GM23338 (cell line): ENCODE data around the gene CYTH1. TPM values are rescaled to one million over a fixed set of nuclear protein-coding genes. Genes with fewer than 3 reads are reported as not detected.

Experiments used
- ATAC-seq: fragments of 200-7000 bp; cut with Tn5 transposase; 3 replicates; pipeline ENCODE4 v1.9.1; 2020
- DNase-seq: peaks from one replicate; pipeline ENCODE4 v3.0.0-alpha.2; 2015; ENCODE audit warnings: low spot score
- H2AFZ ChIP-seq: fragments of 200-600 bp; sonication (generic); 2 replicates; pipeline ENCODE4 v1.8.0; 2016; ENCODE audit warnings: antibody characterized with exemption, mild to moderate bottlenecking, moderate library complexity
- H3F3A ChIP-seq: fragments of 200-600 bp; sonication (generic); replicated peaks from 2 replicates; pipeline ENCODE4 v1.8.0; 2017; ENCODE audit warnings: antibody characterized with exemption, mixed run types, low read depth
- H3K27ac ChIP-seq: fragments of 200-600 bp; sonication (generic); 2 replicates; pipeline ENCODE4 v1.6.1; 2016; ENCODE audit warnings: low read depth
- H3K27me3 ChIP-seq: fragments of 200-600 bp; sonication (generic); 2 replicates; pipeline ENCODE4 v1.8.0; 2016; ENCODE audit warnings: mild to moderate bottlenecking, mixed run types, moderate library complexity; ENCODE audit not compliant: insufficient read depth
- H3K36me3 ChIP-seq: fragments of 200-600 bp; sonication (generic); 2 replicates; pipeline ENCODE4 v1.8.0; 2016; ENCODE audit warnings: mild to moderate bottlenecking; ENCODE audit not compliant: insufficient read depth
- H3K4me1 ChIP-seq: fragments of 200-600 bp; sonication (generic); 2 replicates; pipeline ENCODE4 v1.8.0; 2016; ENCODE audit warnings: mild to moderate bottlenecking, moderate library complexity; ENCODE audit not compliant: insufficient read depth
- H3K4me2 ChIP-seq: fragments of 200-600 bp; sonication (generic); 2 replicates; pipeline ENCODE4 v1.7.1; 2017; ENCODE audit warnings: mixed run types
- H3K4me3 ChIP-seq: fragments of 200-600 bp; sonication (generic); 2 replicates; pipeline ENCODE4 v1.6.1; 2016; ENCODE audit warnings: mixed run types
- H3K79me2 ChIP-seq: fragments of 200-600 bp; sonication (generic); replicated peaks from 2 replicates; pipeline ENCODE4 v1.8.0; 2017; ENCODE audit warnings: mild to moderate bottlenecking; ENCODE audit not compliant: insufficient read depth
- H3K9me2 ChIP-seq: fragments of 200-600 bp; sonication (generic); 2 replicates; pipeline ENCODE4 v1.8.0; 2017; ENCODE audit not compliant: insufficient read depth
- H4K20me1 ChIP-seq: fragments of 200-600 bp; sonication (generic); replicated peaks from 2 replicates; pipeline ENCODE4 v1.8.0; 2017; ENCODE audit warnings: mild to moderate bottlenecking; ENCODE audit not compliant: insufficient read depth
- H3K27ac Mint-ChIP-seq: 2 replicates; pipeline ENCODE4 v1.8.0; 2020; ENCODE audit warnings: inconsistent platforms, mild to moderate bottlenecking, moderate library complexity, mixed read lengths
- H3K27me3 Mint-ChIP-seq: 3 replicates; pipeline ENCODE4 v1.8.0; 2022; ENCODE audit warnings: low read depth, mild to moderate bottlenecking, moderate library complexity, mixed read lengths, inconsistent platforms; ENCODE audit not compliant: insufficient read depth, poor library complexity
- H3K36me3 Mint-ChIP-seq: 3 replicates; pipeline ENCODE4 v1.8.0; 2021; ENCODE audit warnings: low read depth, mild to moderate bottlenecking, inconsistent platforms, moderate library complexity, mixed read lengths
- H3K4me1 Mint-ChIP-seq: 3 replicates; pipeline ENCODE4 v1.8.0; 2020; ENCODE audit warnings: mild to moderate bottlenecking, inconsistent platforms, mixed read lengths
- H3K4me3 Mint-ChIP-seq: 3 replicates; pipeline ENCODE4 v1.8.0; 2021; ENCODE audit warnings: moderate library complexity, mild to moderate bottlenecking, inconsistent platforms, mixed read lengths
- H3K9me3 Mint-ChIP-seq: 3 replicates; pipeline ENCODE4 v1.8.0; 2020; ENCODE audit warnings: moderate library complexity, mild to moderate bottlenecking, inconsistent platforms, mixed read lengths
- CREB1 ChIP-seq: fragments of 250-450 bp; sonication (Bioruptor Pico); IDR thresholded peaks from 2 replicates; pipeline ENCODE4 v1.5.0; 2020; ENCODE audit warnings: low read depth, mild to moderate bottlenecking, moderate library complexity
- ETS1 ChIP-seq: IDR thresholded peaks from 2 replicates; pipeline ENCODE4 v1.6.1; 2016; ENCODE audit warnings: antibody characterized with exemption
- EZH2 ChIP-seq: fragments of 200-600 bp; sonication (generic); IDR thresholded peaks from one replicate; pipeline ENCODE4 v1.8.0; 2017; ENCODE audit warnings: antibody characterized with exemption, mild to moderate bottlenecking, low read depth; ENCODE audit not compliant: unreplicated experiment
- EZH2phosphoT487 ChIP-seq: fragments of 200-600 bp; sonication (generic); IDR thresholded peaks from one replicate; pipeline ENCODE4 v1.8.1; 2018; ENCODE audit warnings: antibody characterized with exemption; ENCODE audit not compliant: unreplicated experiment
- JUNB ChIP-seq: IDR thresholded peaks from one replicate; pipeline ENCODE4 v1.6.1; 2016; ENCODE audit warnings: antibody characterized with exemption; ENCODE audit not compliant: unreplicated experiment
- NANOG ChIP-seq: IDR thresholded peaks from 2 replicates; pipeline ENCODE4 v1.6.1; 2016; ENCODE audit warnings: antibody characterized with exemption, borderline replicate concordance
- POLR2AphosphoS5 ChIP-seq: IDR thresholded peaks from 2 replicates; pipeline ENCODE4 v1.6.1; 2016; ENCODE audit warnings: antibody characterized with exemption, low read depth
- STAT1 ChIP-seq: IDR thresholded peaks from one replicate; pipeline ENCODE4 v1.6.1; 2016; ENCODE audit warnings: antibody characterized with exemption; ENCODE audit not compliant: unreplicated experiment
- ZNF114 ChIP-seq: fragments of 250-450 bp; sonication (Bioruptor Pico); IDR thresholded peaks from 2 replicates; pipeline ENCODE4 v1.5.0; 2020; ENCODE audit warnings: mild to moderate bottlenecking, moderate library complexity
- ZNF331 ChIP-seq: fragments of 250-450 bp; sonication (Bioruptor Pico); IDR thresholded peaks from 2 replicates; pipeline ENCODE4 v1.5.0; 2020; ENCODE audit warnings: low read depth, mild to moderate bottlenecking, moderate library complexity
- polyA plus RNA-seq: library from polyadenylated mRNA; unstranded; fragments of >200 nt; fragmentation: Nextera tagmentation; extraction: Ambion mirVana; gene quantifications from 2 replicates; pipeline ENCODE4 v1.2.1, GENCODE V29; 2016
- total RNA-seq: library from RNA; depleted of rRNA; stranded (reverse); fragments of >200 nt; shearing (Covaris generic); gene quantifications from 2 replicates; pipeline ENCODE4 v1.2.3, GENCODE V29; 2014
- TF ChIP-seq, protein P1 (sequence below): fragments of 250-450 bp; sonication (Bioruptor Pico); IDR thresholded peaks from 2 replicates; pipeline ENCODE4 v1.5.0; 2020; ENCODE audit warnings: mild to moderate bottlenecking, moderate library complexity
- TF ChIP-seq, protein P2 (sequence below): IDR thresholded peaks from one replicate; pipeline ENCODE4 v1.6.1; 2018; ENCODE audit warnings: antibody characterized with exemption; ENCODE audit not compliant: unreplicated experiment
- TF ChIP-seq, protein P3 (sequence below), 2 experiments: fragments of 200-600 bp in 1 of 2; sonication (generic) in 1 of 2; conservative IDR thresholded peaks; 2 replicates each; pipeline versions ENCODE4 v1.5.1 to v1.6.1; 2016 to 2017; ENCODE audit warnings: antibody characterized with exemption in 2 of 2, low read depth in 2 of 2, mild to moderate bottlenecking in 2 of 2, moderate library complexity in 1 of 2

CYTH1 gene
- total and polyA plus RNA-seq, 2 experiments from 2014 or later: 13.8 to 14.5 TPM

GRCh38 chr17:78746263-78746948, 35.7 kb downstream of the CYTH1 start:
- Mint-ChIP-seq H3K36me3 (no peaks in the 10 kb centered on the region), H3K9me3 (no peaks in the 10 kb centered on the region), H3K4me3 (peak overlapping the region; percentile 22; the same call in 1 of the 3 replicates), H3K27ac (peak overlapping the region; percentile 51), H3K27me3 (no peaks in the 10 kb centered on the region), H3K4me1 (peaks cover 33% of the 10 kb centered on the region)
- Histone ChIP-seq H3K36me3 (no peaks in the 10 kb centered on the region), H3K27me3 (no peaks in the 10 kb centered on the region), H3K27ac (peak overlapping the region; percentile 72), H3K4me3 (no peak overlapping the region), H3K79me2 (0 out of 2 replicates have a peak, but pooled peaks cover 2% of the 10 kb centered on the region), H3K4me2 (peak overlapping the region; percentile 18), H3F3A (no peaks in the 10 kb centered on the region), H4K20me1 (peaks cover 2% of the 10 kb centered on the region; the same call in 1 of the 2 replicates), H2AFZ (no peak overlapping the region), H3K4me1 (peaks cover 8% of the 10 kb centered on the region), H3K9me2 (no peaks in the 10 kb centered on the region)
- peak; percentile 65 for ATAC-seq
- TF ChIP-seq, protein P1, sequence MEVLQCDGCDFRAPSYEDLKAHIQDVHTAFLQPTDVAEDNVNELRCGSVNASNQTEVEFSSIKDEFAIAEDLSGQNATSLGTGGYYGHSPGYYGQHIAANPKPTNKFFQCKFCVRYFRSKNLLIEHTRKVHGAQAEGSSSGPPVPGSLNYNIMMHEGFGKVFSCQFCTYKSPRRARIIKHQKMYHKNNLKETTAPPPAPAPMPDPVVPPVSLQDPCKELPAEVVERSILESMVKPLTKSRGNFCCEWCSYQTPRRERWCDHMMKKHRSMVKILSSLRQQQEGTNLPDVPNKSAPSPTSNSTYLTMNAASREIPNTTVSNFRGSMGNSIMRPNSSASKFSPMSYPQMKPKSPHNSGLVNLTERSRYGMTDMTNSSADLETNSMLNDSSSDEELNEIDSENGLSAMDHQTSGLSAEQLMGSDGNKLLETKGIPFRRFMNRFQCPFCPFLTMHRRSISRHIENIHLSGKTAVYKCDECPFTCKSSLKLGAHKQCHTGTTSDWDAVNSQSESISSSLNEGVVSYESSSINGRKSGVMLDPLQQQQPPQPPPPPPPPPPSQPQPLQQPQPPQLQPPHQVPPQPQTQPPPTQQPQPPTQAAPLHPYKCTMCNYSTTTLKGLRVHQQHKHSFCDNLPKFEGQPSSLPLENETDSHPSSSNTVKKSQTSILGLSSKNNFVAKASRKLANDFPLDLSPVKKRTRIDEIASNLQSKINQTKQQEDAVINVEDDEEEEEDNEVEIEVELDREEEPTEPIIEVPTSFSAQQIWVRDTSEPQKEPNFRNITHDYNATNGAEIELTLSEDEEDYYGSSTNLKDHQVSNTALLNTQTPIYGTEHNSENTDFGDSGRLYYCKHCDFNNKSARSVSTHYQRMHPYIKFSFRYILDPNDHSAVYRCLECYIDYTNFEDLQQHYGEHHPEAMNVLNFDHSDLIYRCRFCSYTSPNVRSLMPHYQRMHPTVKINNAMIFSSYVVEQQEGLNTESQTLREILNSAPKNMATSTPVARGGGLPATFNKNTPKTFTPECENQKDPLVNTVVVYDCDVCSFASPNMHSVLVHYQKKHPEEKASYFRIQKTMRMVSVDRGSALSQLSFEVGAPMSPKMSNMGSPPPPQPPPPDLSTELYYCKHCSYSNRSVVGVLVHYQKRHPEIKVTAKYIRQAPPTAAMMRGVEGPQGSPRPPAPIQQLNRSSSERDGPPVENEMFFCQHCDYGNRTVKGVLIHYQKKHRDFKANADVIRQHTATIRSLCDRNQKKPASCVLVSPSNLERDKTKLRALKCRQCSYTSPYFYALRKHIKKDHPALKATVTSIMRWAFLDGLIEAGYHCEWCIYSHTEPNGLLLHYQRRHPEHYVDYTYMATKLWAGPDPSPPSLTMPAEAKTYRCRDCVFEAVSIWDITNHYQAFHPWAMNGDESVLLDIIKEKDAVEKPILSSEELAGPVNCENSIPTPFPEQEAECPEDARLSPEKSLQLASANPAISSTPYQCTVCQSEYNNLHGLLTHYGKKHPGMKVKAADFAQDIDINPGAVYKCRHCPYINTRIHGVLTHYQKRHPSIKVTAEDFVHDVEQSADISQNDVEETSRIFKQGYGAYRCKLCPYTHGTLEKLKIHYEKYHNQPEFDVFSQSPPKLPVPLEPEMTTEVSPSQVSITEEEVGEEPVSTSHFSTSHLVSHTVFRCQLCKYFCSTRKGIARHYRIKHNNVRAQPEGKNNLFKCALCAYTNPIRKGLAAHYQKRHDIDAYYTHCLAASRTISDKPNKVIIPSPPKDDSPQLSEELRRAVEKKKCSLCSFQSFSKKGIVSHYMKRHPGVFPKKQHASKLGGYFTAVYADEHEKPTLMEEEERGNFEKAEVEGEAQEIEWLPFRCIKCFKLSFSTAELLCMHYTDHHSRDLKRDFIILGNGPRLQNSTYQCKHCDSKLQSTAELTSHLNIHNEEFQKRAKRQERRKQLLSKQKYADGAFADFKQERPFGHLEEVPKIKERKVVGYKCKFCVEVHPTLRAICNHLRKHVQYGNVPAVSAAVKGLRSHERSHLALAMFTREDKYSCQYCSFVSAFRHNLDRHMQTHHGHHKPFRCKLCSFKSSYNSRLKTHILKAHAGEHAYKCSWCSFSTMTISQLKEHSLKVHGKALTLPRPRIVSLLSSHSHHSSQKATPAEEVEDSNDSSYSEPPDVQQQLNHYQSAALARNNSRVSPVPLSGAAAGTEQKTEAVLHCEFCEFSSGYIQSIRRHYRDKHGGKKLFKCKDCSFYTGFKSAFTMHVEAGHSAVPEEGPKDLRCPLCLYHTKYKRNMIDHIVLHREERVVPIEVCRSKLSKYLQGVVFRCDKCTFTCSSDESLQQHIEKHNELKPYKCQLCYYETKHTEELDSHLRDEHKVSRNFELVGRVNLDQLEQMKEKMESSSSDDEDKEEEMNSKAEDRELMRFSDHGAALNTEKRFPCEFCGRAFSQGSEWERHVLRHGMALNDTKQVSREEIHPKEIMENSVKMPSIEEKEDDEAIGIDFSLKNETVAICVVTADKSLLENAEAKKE: no peak
- TF ChIP-seq STAT1 (no peak), ZNF114 (CRISPR knock-in tag) (no peak), POLR2AphosphoS5 (no peak), CREB1 (CRISPR knock-in tag) (no peak), JUNB (no peak), EZH2phosphoT487 (no peak), ZNF331 (no peak), NANOG (no peak), EZH2 (no peak), ETS1 (no peak)
- TF ChIP-seq, protein P2, sequence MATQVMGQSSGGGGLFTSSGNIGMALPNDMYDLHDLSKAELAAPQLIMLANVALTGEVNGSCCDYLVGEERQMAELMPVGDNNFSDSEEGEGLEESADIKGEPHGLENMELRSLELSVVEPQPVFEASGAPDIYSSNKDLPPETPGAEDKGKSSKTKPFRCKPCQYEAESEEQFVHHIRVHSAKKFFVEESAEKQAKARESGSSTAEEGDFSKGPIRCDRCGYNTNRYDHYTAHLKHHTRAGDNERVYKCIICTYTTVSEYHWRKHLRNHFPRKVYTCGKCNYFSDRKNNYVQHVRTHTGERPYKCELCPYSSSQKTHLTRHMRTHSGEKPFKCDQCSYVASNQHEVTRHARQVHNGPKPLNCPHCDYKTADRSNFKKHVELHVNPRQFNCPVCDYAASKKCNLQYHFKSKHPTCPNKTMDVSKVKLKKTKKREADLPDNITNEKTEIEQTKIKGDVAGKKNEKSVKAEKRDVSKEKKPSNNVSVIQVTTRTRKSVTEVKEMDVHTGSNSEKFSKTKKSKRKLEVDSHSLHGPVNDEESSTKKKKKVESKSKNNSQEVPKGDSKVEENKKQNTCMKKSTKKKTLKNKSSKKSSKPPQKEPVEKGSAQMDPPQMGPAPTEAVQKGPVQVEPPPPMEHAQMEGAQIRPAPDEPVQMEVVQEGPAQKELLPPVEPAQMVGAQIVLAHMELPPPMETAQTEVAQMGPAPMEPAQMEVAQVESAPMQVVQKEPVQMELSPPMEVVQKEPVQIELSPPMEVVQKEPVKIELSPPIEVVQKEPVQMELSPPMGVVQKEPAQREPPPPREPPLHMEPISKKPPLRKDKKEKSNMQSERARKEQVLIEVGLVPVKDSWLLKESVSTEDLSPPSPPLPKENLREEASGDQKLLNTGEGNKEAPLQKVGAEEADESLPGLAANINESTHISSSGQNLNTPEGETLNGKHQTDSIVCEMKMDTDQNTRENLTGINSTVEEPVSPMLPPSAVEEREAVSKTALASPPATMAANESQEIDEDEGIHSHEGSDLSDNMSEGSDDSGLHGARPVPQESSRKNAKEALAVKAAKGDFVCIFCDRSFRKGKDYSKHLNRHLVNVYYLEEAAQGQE: no peak
- TF ChIP-seq, protein P3, sequence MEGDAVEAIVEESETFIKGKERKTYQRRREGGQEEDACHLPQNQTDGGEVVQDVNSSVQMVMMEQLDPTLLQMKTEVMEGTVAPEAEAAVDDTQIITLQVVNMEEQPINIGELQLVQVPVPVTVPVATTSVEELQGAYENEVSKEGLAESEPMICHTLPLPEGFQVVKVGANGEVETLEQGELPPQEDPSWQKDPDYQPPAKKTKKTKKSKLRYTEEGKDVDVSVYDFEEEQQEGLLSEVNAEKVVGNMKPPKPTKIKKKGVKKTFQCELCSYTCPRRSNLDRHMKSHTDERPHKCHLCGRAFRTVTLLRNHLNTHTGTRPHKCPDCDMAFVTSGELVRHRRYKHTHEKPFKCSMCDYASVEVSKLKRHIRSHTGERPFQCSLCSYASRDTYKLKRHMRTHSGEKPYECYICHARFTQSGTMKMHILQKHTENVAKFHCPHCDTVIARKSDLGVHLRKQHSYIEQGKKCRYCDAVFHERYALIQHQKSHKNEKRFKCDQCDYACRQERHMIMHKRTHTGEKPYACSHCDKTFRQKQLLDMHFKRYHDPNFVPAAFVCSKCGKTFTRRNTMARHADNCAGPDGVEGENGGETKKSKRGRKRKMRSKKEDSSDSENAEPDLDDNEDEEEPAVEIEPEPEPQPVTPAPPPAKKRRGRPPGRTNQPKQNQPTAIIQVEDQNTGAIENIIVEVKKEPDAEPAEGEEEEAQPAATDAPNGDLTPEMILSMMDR (conservative IDR thresholded peaks at IDR 0.05; ENCODE audit: low read depth in 2 of 2): no peak
- peak; percentile 60 for DNase-seq
